ENCODE data around the gene RNF135.
A peak's percentile ranks its signal among the peaks of the same experiment; 100 is the strongest.
"Not testable (repeated sequence)": the region's sequence is repeated elsewhere in the genome, so short reads cannot be mapped to it uniquely, and the experiment has no call there.

The RNF135 gene

DNA sequence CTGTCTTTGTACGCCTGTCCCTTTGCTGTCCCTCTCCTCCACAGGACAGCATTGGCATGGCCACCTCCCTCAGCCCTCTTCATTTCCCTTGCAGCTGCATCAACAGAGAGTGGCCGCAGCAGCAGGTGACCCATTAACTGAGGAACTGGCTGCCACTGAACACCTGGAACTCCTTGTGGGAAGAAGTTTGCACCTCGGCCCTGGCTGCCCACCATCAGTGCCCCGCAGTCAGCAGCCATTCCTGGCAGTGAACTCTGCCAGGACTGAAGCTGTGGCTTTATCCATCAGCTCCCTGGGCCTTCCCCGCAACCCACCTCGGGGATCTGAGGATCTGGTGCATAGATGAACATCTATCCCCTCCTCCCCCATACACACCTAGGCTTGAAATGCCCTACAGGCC is 13.1 kb upstream of the RNF135 start:
- H3K27me3 ChIP-seq (ENCODE audit: control insufficient read depth, insufficient read depth, low read length), result no peaks in the 10 kb centered on the region
- no peak overlapping the region for H3K4me3 ChIP-seq (ENCODE audit: low read depth, low read length)
- no peak overlapping the region for H3K27ac ChIP-seq (ENCODE audit: low read depth, low read length)
- H3K9me3 ChIP-seq (ENCODE audit: control insufficient read depth, insufficient read depth, low read length), result no peaks in the 10 kb centered on the region
- no peaks in the 10 kb centered on the region for H3K36me3 ChIP-seq (ENCODE audit: control insufficient read depth, insufficient read depth, low read length)
- peaks cover 6% of the 10 kb centered on the region; the same call in 1 of the 2 replicates for H3K4me1 ChIP-seq (ENCODE audit: control insufficient read depth, insufficient read depth, low read length)
- no peak overlapping the region for H3K9ac ChIP-seq (ENCODE audit: low read depth, low read length)

DNA sequence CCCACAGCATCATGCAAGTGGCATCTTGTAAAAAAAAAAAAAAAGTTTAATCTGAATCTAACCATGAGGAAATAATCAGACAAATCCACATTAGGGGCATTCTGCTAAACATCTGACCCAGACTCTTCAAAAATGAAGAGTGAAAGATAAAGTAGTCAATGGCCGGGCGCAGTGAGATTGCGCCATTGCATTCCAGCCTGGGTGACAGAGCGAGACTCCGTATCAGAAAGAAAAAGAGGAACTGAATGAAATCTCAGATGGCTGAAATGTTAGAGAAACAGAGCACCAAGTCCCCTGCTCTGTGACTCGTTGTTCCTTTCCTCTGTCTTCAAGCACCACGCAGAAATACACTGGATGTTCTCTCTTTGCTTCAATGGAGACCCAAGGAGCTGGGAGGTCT is 12.7 kb upstream of the RNF135 start:
- Histone ChIP-seq H3K4me1 (ENCODE audit: control insufficient read depth, insufficient read depth, low read length) (peaks cover 6% of the 10 kb centered on the region; the same call in 1 of the 2 replicates), H3K36me3 (ENCODE audit: control insufficient read depth, insufficient read depth, low read length) (no peaks in the 10 kb centered on the region), H3K27ac (ENCODE audit: low read depth, low read length) (no peak overlapping the region), H3K9ac (ENCODE audit: low read depth, low read length) (no peak overlapping the region), H3K9me3 (ENCODE audit: control insufficient read depth, insufficient read depth, low read length) (no peaks in the 10 kb centered on the region), H3K27me3 (ENCODE audit: control insufficient read depth, insufficient read depth, low read length) (no peaks in the 10 kb centered on the region), H3K4me3 (ENCODE audit: low read depth, low read length) (no peak overlapping the region)

DNA sequence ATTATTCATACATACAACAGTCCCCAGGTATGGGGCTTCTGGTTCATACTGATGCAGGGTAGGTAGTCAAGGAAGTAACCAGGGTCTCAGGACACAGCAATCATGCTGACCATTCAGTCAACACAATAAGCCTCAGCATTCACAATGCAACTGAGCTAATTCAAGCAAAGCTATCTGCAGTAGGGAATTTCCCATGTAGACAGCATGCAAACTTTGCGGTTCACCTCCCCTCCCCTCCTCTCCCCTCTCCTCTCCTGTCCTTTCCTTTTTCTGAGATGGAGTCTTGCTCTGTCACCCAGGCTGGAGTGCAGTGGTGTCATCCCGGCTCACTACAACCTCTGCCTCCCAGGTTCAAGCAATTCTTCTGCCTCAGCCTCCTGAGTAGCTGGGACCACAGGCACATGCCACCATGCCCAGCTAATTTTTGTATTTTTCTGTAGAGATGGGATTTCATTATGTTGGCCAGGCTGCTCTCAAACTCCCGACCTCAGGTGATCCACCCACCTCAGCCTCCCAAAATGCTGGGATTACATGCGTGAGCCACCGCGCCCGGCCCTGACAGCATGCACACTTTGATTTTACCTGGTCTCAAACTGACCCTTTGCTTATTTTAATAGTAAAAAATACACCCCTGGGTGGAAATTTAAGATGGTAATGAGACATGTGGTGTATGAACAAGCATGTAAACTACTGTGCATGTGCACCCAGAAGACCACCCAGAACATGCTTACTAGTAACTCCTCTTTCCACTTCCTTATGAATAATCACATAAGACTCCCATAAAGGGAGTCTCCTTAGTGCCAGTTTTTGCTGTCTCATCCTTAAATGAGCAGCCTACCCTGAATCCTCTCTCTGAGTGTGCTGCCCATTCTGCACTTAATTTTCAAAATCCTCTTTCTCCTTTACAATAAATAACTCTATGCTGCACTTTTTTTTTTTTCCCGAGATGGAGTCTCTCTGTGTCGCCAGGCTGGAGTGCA is 9.3 kb upstream of the RNF135 start:
- peak overlapping the region; percentile 27 for H3K27ac ChIP-seq (ENCODE audit: low read depth, low read length)
- H3K27me3 ChIP-seq (ENCODE audit: control insufficient read depth, insufficient read depth, low read length), result no peaks in the 10 kb centered on the region
- no peak overlapping the region for H3K4me3 ChIP-seq (ENCODE audit: low read depth, low read length)
- H3K4me1 ChIP-seq (ENCODE audit: control insufficient read depth, insufficient read depth, low read length), result peaks cover 6% of the 10 kb centered on the region; the same call in 1 of the 2 replicates
- H3K9me3 ChIP-seq (ENCODE audit: control insufficient read depth, insufficient read depth, low read length), result no peaks in the 10 kb centered on the region
- H3K9ac ChIP-seq (ENCODE audit: low read depth, low read length), result no peak overlapping the region
- no peaks in the 10 kb centered on the region for H3K36me3 ChIP-seq (ENCODE audit: control insufficient read depth, insufficient read depth, low read length)

DNA sequence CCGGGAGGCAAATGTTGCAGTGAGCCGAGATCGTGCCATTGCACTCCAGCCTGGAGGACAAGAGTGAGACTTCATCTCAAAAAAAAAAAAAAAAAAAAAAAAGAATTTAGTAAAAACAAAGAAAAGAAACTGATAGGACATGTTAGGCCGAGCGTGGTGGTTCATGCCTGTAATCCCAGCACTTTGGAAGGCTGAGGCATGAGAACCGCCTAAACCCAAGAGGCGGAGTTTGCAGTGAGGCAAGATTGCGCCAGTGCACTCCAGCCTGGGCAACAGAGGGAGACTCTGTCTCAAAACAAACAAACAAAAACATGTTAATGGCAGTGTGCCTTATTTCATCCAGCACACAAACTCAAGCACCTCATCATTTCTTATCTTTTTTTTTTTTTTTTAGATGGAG is 6.5 kb upstream of the RNF135 start:
- H3K9me3 ChIP-seq (ENCODE audit: control insufficient read depth, insufficient read depth, low read length); H3K9ac ChIP-seq (ENCODE audit: low read depth, low read length); H3K27me3 ChIP-seq (ENCODE audit: control insufficient read depth, insufficient read depth, low read length); H3K36me3 ChIP-seq (ENCODE audit: control insufficient read depth, insufficient read depth, low read length); H3K27ac ChIP-seq (ENCODE audit: low read depth, low read length); H3K4me3 ChIP-seq (ENCODE audit: low read depth, low read length); H3K4me1 ChIP-seq (ENCODE audit: control insufficient read depth, insufficient read depth, low read length): not testable (repeated sequence)

DNA sequence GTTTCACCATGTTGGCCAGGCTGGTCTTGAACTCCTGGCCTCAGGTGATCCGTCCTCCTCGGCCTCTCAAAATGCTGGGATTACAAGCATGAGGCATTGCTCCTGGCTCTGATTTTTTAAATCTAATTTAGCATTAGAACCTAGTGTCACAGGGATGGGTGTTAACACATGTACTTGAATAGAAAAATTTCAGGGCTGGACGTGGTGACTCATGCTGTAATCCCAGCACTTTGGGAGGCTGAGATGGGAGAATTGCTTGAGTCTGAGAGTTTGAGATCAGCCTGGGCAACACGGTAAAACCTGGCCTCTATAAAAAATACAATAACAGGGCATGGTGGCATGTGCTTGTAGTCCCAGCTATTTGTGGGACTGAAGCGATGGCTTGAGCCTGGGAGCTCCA is 6.0 kb upstream of the RNF135 start:
- Histone ChIP-seq H3K4me3 (ENCODE audit: low read depth, low read length) (no peak overlapping the region), H3K9me3 (ENCODE audit: control insufficient read depth, insufficient read depth, low read length) (no peaks in the 10 kb centered on the region), H3K36me3 (ENCODE audit: control insufficient read depth, insufficient read depth, low read length) (no peaks in the 10 kb centered on the region), H3K9ac (ENCODE audit: low read depth, low read length) (no peak overlapping the region), H3K27me3 (ENCODE audit: control insufficient read depth, insufficient read depth, low read length) (no peaks in the 10 kb centered on the region; the same call in 1 of the 2 replicates), H3K27ac (ENCODE audit: low read depth, low read length) (no peak overlapping the region), H3K4me1 (ENCODE audit: control insufficient read depth, insufficient read depth, low read length) (no peaks in the 10 kb centered on the region)

DNA sequence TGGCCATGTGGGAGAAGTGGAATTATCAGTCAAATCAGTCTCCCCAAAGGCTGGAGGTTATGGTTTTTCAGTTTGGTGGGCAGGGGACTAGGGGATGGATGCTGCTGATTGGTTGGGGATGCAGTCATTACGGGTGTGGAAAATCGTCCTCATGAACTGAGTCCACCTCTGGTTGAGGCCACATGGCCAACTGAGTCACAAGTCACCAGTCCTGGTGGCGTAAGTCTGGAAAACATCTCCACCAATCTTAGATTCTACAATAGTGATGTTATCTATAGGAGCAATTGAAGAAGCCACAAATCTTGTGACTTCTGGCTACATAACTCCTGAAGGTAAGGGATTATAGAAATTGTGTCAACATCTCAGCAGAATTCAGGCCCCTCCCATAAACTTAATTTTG is 5.2 kb upstream of the RNF135 start:
- Histone ChIP-seq H3K9me3 (ENCODE audit: control insufficient read depth, insufficient read depth, low read length) (no peaks in the 10 kb centered on the region), H3K4me3 (ENCODE audit: low read depth, low read length) (no peak overlapping the region), H3K9ac (ENCODE audit: low read depth, low read length) (no peak overlapping the region), H3K36me3 (ENCODE audit: control insufficient read depth, insufficient read depth, low read length) (no peaks in the 10 kb centered on the region), H3K27ac (ENCODE audit: low read depth, low read length) (no peak overlapping the region), H3K4me1 (ENCODE audit: control insufficient read depth, insufficient read depth, low read length) (no peaks in the 10 kb centered on the region), H3K27me3 (ENCODE audit: control insufficient read depth, insufficient read depth, low read length) (no peaks in the 10 kb centered on the region; the same call in 1 of the 2 replicates)

DNA sequence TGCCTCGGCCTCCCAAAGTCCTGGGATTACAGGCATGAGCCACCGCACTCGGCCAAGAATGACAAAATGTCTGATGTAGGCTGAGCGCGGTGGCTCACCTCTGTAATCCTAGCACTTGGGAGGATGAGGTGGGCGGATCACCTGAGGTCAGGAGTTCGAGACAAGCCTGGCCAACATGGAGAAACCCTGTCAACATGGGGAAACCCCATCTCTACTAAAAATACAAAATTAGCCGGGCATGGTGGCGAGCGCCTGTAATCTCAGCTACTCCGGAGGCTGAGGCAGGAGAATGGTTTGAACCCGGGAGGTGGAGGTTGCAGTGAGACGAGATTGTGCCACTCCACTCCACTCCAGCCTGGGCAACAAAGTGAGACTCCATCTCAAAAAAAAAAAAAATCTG is 2.9 kb upstream of the RNF135 start:
- not testable (repeated sequence) for H3K36me3 ChIP-seq (ENCODE audit: control insufficient read depth, insufficient read depth, low read length); H3K4me1 ChIP-seq (ENCODE audit: control insufficient read depth, insufficient read depth, low read length); H3K4me3 ChIP-seq (ENCODE audit: low read depth, low read length); H3K9ac ChIP-seq (ENCODE audit: low read depth, low read length); H3K27ac ChIP-seq (ENCODE audit: low read depth, low read length); H3K9me3 ChIP-seq (ENCODE audit: control insufficient read depth, insufficient read depth, low read length); H3K27me3 ChIP-seq (ENCODE audit: control insufficient read depth, insufficient read depth, low read length)

DNA sequence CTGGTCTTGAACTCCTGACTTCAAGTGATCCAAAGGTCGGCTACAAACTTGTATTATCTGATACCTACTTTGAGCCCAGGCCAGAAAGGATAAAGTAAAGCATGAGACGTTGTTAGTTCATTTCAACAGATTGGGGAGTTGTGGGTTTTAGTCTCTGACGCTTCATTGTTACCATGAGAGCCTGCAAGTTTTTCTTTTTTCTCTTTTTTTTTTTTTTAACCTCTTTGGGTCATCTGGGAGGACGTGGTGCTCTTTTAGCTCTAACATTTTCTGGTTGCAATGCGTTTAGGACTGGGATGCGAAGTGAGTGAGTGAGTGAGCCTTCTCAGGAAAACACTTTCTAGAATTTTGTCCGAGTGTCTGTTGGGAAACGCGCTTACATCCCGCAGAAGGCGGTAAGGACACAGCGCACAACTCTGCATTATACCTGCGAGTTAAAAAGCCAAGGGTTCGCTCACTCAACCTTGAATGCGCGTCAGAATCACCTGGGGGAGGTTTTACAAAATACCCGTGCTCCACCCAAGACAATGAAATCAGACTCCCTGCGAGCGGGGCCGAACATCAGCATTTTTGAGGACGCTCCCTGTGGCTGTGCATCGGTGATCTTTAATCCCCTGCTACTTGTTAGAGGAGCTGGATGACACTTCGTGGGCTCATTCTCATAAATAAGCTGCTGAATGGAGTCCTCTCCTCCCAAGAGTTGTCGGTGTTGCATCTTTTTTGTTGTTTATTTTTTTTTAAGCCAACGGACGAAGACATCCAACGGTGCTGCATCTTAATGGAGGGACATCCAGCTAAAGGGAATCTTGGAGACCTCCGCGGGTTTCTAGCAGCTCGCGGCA is 629 bp upstream of the RNF135 start:
- Histone ChIP-seq H3K36me3 (ENCODE audit: control insufficient read depth, insufficient read depth, low read length) (peaks cover 2% of the 10 kb centered on the region; the same call in 1 of the 2 replicates), H3K9me3 (ENCODE audit: control insufficient read depth, insufficient read depth, low read length) (no peaks in the 10 kb centered on the region), H3K9ac (ENCODE audit: low read depth, low read length) (peak overlapping the region; percentile 85), H3K4me1 (ENCODE audit: control insufficient read depth, insufficient read depth, low read length) (no peaks in the 10 kb centered on the region), H3K27me3 (ENCODE audit: control insufficient read depth, insufficient read depth, low read length) (no peaks in the 10 kb centered on the region; the same call in 1 of the 2 replicates), H3K4me3 (ENCODE audit: low read depth, low read length) (peak overlapping the region; percentile 73), H3K27ac (ENCODE audit: low read depth, low read length) (peak overlapping the region; percentile 93)

DNA sequence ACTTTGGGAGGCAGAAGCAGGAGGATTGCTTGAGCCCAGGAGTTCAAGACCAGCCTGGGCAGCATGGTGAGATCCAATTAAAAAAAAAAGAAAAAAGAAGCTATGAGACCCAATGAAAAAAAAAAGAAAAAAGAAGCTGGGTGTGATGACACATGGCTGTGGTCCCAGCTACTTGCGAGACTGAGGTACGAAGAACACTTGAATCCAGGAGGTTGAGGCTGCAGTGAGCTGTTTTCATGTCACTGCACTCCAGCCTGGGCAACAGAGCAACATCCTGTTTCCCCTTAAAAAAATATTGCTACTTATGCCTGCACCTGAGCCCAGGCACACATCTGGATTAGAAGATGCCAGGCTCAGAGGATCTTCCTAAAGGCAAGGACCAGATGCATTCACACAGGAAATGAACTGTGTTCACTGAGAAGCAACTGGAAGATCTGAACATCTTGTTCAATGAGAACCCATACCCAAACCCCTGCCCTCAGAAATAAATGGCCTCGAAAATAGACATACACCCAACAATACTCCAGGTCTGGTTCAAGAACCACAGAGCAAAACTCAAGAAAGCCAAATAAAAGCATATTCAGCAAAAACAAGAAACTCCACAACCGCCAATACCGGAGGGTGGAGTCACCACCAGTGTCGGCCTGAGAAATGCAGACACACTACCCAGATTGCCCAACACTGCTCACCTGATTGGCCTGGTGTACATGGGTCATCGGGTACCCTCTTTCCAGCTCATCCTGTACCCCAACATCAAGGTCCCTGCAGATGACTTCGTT is 4.4 kb downstream of the RNF135 start:
- H3K27ac ChIP-seq (ENCODE audit: low read depth, low read length), result no peak overlapping the region
- H3K36me3 ChIP-seq (ENCODE audit: control insufficient read depth, insufficient read depth, low read length), result peaks cover 6% of the 10 kb centered on the region
- H3K4me3 ChIP-seq (ENCODE audit: low read depth, low read length), result no peak overlapping the region
- no peak overlapping the region for H3K9ac ChIP-seq (ENCODE audit: low read depth, low read length)
- H3K27me3 ChIP-seq (ENCODE audit: control insufficient read depth, insufficient read depth, low read length), result no peaks in the 10 kb centered on the region
- no peaks in the 10 kb centered on the region for H3K4me1 ChIP-seq (ENCODE audit: control insufficient read depth, insufficient read depth, low read length)
- H3K9me3 ChIP-seq (ENCODE audit: control insufficient read depth, insufficient read depth, low read length), result no peaks in the 10 kb centered on the region

DNA sequence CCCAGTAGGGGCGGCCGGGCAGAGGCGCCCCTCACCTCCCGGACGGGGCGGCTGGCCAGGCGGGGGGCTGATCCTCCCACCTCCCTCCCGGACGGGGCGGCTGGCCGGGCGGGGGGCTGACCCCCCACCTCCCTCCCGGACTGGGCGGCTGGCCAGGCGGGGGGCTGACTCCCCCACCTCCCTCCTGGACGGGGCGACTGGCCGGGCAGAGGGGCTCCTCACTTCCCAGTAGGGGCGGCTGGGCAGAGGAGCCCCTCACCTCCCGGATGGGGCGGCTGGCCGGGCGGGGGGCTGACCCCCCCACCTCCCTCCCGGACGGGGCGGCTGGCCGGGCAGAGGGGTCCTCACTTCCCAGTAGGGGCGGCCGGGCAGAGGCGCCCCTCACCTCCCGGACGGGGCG is 9.1 kb downstream of the RNF135 start:
- not testable (repeated sequence) for H3K9ac ChIP-seq (ENCODE audit: low read depth, low read length); H3K27me3 ChIP-seq (ENCODE audit: control insufficient read depth, insufficient read depth, low read length); H3K27ac ChIP-seq (ENCODE audit: low read depth, low read length); H3K4me1 ChIP-seq (ENCODE audit: control insufficient read depth, insufficient read depth, low read length); H3K9me3 ChIP-seq (ENCODE audit: control insufficient read depth, insufficient read depth, low read length); H3K36me3 ChIP-seq (ENCODE audit: control insufficient read depth, insufficient read depth, low read length); H3K4me3 ChIP-seq (ENCODE audit: low read depth, low read length)
